Stimulated activated CD4-positive, alpha-beta T cell treated with anti-CD3 and anti-CD28 coated beads, Interleukin-2, amount 100 ng/mL, for 4 hours (primary cell): Measurements from ENCODE around the gene HHAT.
A peak's percentile ranks its signal among the peaks of the same experiment; 100 is the strongest.

ENCODE experiments used
- DNase-seq: peaks from one replicate; pipeline ENCODE4 v3.0.0-alpha.2; 2020; ENCODE audit warnings: low read depth

Gene HHAT

GRCh38 chr1:210360852-210361477 lies 32.3 kb downstream of the HHAT start:
- DNase-seq = no peak

GRCh38 chr1:210361665-210362064 lies 33.0 kb downstream of the HHAT start:
- DNase-seq = no peak

- DNase-seq = no peak
These were observed 33.8 kb downstream of the HHAT start for GRCh38 chr1:210362526-210362925.

- DNase-seq = no peak
These were observed 34.4 kb downstream of the HHAT start for GRCh38 chr1:210363119-210363518.

- no peak for DNase-seq
These were observed 35.8 kb downstream of the HHAT start for GRCh38 chr1:210364479-210364878.

- no peak for DNase-seq
These were observed 38.1 kb downstream of the HHAT start for GRCh38 chr1:210366767-210367166.

GRCh38 chr1:210367566-210367965 lies 38.9 kb downstream of the HHAT start:
- DNase-seq = no peak

GRCh38 chr1:210369425-210369824 lies 40.7 kb downstream of the HHAT start:
- no peak for DNase-seq

GRCh38 chr1:210371916-210372315 lies 43.2 kb downstream of the HHAT start:
- no peak for DNase-seq

- DNase-seq = no peak
These were observed 43.8 kb downstream of the HHAT start for GRCh38 chr1:210372491-210372890.

- DNase-seq = no peak
These were observed 44.4 kb downstream of the HHAT start for GRCh38 chr1:210372931-210373627.

GRCh38 chr1:210373628-210373877 lies 44.9 kb downstream of the HHAT start:
- no peak for DNase-seq

GRCh38 chr1:210373878-210374599 lies 45.3 kb downstream of the HHAT start:
- DNase-seq = peak; percentile 42

GRCh38 chr1:210374600-210374953 lies 45.9 kb downstream of the HHAT start:
- no peak for DNase-seq

GRCh38 chr1:210376836-210377372 lies 48.2 kb downstream of the HHAT start:
- DNase-seq = no peak

GRCh38 chr1:210377731-210378333 lies 49.1 kb downstream of the HHAT start:
- no peak for DNase-seq

GRCh38 chr1:210378736-210379135 lies 50.0 kb downstream of the HHAT start:
- no peak for DNase-seq

GRCh38 chr1:210381934-210382333 lies 53.2 kb downstream of the HHAT start:
- no peak for DNase-seq

- no peak for DNase-seq
These were observed 55.9 kb downstream of the HHAT start for GRCh38 chr1:210384625-210385024.

GRCh38 chr1:210385228-210385627 lies 56.5 kb downstream of the HHAT start:
- DNase-seq = no peak

GRCh38 chr1:210394281-210394821 lies 65.6 kb downstream of the HHAT start:
- no peak for DNase-seq

GRCh38 chr1:210396541-210396940 lies 67.8 kb downstream of the HHAT start:
- no peak for DNase-seq

- DNase-seq = no peak
These were observed 68.5 kb downstream of the HHAT start for GRCh38 chr1:210397252-210397651.
